GM18505 (cell line): ENCODE measurements around the gene ZSCAN9.

Experiments used
- ATAC-seq: cut with Tn5 transposase; IDR thresholded peaks from one replicate; pipeline ENCODE4 v1.9.1; 2021; ENCODE audit not compliant: unreplicated experiment
- POLR2A ChIP-seq: IDR thresholded peaks from 4 replicates; pipeline ENCODE4 v1.6.1; 2011; ENCODE audit warnings: borderline replicate concordance; ENCODE audit not compliant: insufficient read depth, insufficient read length; ENCODE audit errors: extremely low read depth

ZSCAN9 gene

GRCh38 chr6:28266962-28267694, 42.1 kb downstream of the ZSCAN9 start, which contains the start of gene ZSCAN26:
Gene ZSCAN26, plus strand, starts transcription at chr6:28267143. Its CDS starts 4,777 bp downstream, at chr6:28271920.
- peak; percentile 89 for ATAC-seq
- peak; percentile 78 for TF ChIP-seq POLR2A

DNA sequence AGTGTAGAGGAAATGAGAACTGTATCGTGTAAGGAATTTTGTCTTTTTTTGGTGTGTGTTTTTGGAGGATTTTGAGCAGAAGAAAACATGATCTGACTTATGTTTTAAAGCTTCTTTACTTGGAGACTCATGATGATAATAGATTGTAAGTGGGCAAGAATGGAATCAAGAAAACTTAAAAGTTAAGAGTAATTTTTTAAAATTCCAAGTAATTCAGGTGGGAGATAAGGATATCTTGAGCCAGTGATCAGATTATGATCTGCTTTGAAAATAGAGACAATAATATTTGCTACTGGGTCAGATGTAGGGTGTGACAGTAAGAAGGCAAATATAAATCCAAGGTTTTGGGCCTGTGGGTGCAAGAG, 42.6 kb downstream of the ZSCAN9 start:
- ATAC-seq = no peak
- no peak for TF ChIP-seq POLR2A

- no peak for ATAC-seq
- TF ChIP-seq POLR2A = no peak
Measured at GRCh38 chr6:28269492-28269891, 44.4 kb downstream of the ZSCAN9 start.

- no peak for ATAC-seq
- no peak for TF ChIP-seq POLR2A
Measured at GRCh38 chr6:28274888-28275287, 49.8 kb downstream of the ZSCAN9 start.

- TF ChIP-seq POLR2A = no peak
- ATAC-seq = no peak
Measured at GRCh38 chr6:28277746-28278145, 52.7 kb downstream of the ZSCAN9 start.

- no peak for ATAC-seq
Measured at GRCh38 chr6:28280595-28281287, 55.7 kb downstream of the ZSCAN9 start.

GRCh38 chr6:28281288-28282064, 56.4 kb downstream of the ZSCAN9 start, which contains the start of gene PGBD1:
Gene PGBD1, plus strand, starts transcription at chr6:28281572. Its CDS starts 2,242 bp downstream, at chr6:28283814.
- ATAC-seq = peak; percentile 90

More at GRCh38 chr6:28280595-28281287, 55.7 kb downstream of the ZSCAN9 start:
- no peak for TF ChIP-seq POLR2A

GRCh38 chr6:28282926-28283325, 57.9 kb downstream of the ZSCAN9 start:
- no peak for ATAC-seq
- TF ChIP-seq POLR2A = no peak

More at GRCh38 chr6:28281288-28282064, 56.4 kb downstream of the ZSCAN9 start, which contains the start of gene PGBD1:
- TF ChIP-seq POLR2A = peak; percentile 71
